ENCODE results near the gene CASQ2.

Gene CASQ2

GRCh38 chr1:115694805-115695204 lies 73.7 kb downstream of the CASQ2 start:
- no peak for DNase-seq (ENCODE audit: low spot score)

- DNase-seq (ENCODE audit: low spot score): no peak
These were observed 76.3 kb downstream of the CASQ2 start for GRCh38 chr1:115692224-115692623.

DNA sequence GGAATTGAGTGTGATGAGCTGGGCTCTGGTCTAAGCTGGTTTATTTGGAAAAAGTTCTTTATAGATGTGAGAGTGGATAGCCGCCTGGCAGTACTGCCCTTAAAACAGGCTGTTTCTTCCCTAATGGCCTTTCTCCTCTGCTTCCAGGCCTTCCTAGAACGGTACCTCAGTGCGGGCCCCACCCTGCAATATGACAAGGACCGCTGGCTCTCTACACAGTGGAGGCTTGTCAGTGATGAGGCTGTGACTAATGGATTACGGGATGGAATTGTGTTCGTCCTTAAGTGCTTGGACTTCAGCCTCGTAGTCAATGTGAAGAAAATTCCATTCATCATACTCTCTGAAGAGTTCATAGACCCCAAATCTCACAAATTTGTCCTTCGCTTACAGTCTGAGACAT lies 77.5 kb downstream of the CASQ2 start:
- DNase-seq (ENCODE audit: low spot score): no peak

DNA sequence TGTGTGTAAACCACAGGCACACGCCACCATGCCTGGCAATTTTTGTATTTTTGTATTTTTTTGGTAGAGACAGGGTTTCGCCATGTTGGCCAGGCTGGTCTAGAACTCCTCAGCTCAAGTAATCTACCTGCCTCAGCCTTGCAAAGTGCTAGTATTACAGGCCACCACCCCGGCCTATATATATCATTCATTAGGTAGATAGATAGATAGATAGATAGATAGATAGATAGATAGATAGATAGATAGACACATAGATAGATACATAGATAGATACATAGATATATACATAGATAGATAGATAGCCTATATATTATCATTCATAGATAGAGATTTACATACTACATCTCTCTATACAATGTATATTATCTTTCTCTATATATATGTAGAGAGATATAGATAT lies 80.8 kb downstream of the CASQ2 start:
- no peak for DNase-seq (ENCODE audit: low spot score)

GRCh38 chr1:115685029-115685705 lies 83.3 kb downstream of the CASQ2 start:
- no peak for DNase-seq (ENCODE audit: low spot score)

DNA sequence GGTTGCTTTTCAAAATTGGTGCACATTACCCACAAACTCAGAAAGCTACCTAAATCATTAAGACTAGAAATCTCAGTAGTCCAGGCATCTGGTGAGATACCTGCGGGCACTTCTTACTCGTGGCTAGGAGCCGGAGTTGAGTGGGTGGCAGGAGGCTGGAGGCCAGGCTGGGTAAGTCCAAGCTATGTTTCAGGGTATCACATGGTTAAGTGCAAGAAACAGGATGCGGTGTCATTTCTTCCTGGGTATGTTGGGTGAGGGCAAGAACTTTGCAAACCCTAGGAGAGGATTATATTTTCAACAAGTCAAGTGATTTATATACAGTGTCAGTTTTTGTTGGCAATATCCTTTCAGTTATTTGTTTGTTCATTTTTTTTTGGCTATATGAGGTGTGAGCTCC lies 85.7 kb downstream of the CASQ2 start:
- DNase-seq (ENCODE audit: low spot score): no peak

DNA sequence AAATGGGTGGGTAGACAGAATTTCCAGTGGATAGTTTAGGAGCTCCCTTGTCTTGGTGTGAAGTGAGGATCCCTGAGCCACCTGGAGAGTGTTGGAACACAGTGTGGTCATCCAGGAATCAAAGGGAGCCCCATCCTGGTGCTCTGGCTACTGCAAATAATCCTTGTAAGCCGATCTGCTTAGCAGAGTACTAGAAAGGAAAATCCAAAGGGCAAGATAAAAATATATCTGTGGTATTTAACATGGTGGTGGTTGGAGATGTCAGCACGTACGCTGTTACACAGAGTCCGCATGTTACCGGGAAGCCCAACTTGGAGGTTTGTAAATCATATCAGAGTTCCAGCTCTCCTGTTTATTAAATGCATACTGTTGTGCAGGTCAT lies 87.8 kb downstream of the CASQ2 start:
- no peak for DNase-seq (ENCODE audit: low spot score)

DNA sequence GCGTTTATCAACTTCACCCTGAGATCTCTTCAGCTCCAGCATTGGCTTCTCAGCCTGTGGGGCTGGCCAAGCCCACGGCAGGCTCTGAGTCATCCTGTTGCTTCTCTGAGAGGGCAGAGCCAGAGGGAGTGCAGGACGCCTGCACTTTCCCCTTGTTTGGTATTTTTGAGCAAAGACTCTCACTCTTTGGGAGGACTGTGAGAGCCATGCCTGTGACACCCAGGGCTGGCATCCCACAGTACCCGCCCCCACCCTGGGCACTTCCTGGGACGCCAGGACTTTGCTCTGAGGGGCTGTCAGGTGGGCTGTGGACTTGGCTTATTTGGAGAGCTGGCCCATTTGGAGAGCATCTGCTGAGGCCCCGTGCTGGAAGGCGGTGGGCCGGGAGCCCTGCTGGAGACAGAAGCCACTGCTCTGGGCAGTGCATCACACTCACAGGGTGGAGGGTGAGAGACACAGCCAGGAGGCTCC lies 89.3 kb downstream of the CASQ2 start:
- peak; percentile 95 for DNase-seq (ENCODE audit: low spot score)

- no peak for DNase-seq (ENCODE audit: low spot score)
These were observed 90.4 kb downstream of the CASQ2 start for GRCh38 chr1:115678141-115678540.

DNA sequence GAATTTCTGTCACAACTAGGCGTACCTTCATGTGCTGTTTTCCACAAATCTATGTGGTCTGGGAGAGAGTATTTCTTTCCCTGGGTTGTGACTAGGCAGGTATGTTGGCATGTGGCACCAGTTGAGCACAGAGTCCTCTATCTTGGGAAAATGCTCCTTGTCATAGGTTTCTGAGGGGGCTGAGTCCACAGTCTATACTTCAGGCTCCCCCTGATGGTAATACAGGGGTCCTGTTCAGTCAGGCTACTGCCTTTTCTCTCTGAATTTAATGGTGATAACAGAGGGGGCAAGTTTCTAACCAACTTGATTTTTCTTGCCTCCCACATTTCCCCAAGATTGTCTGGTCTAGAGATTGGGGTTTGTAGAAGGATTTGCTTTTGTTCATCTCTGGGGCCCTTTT lies 90.9 kb downstream of the CASQ2 start:
- no peak for DNase-seq (ENCODE audit: low spot score)

DNA sequence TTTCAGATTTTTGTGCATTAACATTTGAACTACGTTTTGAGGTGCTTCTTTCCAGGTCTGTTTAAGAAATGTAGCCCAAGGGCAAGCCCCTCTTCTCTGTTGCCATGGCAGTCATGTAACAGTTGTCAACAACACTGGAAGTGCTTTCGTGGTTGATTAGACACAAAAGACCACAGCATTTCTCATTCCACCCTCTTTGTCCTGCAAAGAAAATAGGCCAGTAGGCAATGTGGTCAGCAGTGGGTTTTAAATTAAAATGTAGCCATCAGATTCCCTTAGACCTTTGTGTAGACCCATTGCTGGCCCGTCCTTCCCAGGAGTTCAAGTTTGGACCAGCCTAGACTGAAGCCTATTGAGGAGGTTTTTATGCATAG lies 91.3 kb downstream of the CASQ2 start:
- DNase-seq (ENCODE audit: low spot score): no peak

DNA sequence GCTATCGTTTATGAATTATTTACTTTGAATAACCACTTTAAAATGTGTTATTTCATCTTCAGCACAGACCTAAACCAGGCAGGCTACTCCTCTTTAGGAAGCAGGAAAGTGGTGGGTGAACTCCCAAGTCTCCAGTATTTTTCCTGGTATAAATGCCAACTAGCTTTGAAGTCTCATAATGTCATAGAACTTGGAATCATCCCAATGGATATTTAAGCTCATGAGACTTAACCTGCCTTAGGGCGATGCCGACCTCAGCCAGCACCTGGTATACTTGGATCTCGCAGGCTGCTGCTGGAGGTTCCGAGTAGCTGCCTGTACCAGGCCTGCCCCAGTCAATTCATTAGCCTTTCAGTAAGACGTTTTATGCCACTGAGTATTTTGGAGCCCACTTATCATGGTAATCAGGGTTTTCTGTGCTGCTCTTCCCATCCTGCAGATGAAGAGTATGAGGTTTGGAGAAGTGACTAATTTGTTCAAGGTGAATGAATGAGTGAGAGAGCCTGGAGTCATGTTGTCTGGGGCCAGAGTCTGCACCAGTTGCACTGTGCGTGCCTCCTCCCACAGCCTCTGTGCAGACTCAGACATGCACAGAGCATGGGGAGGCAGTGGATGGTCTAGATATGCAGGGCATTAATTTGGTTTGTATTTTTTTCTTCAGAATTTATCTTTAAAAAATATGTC lies 91.9 kb downstream of the CASQ2 start:
- DNase-seq (ENCODE audit: low spot score): no peak

GRCh38 chr1:115672224-115673009 lies 96.1 kb downstream of the CASQ2 start:
- no peak for DNase-seq (ENCODE audit: low spot score)

GRCh38 chr1:115671176-115671934 lies 97.2 kb downstream of the CASQ2 start:
- no peak for DNase-seq (ENCODE audit: low spot score)

- no peak for DNase-seq (ENCODE audit: low spot score)
These were observed 97.9 kb downstream of the CASQ2 start for GRCh38 chr1:115670476-115671175.

DNA sequence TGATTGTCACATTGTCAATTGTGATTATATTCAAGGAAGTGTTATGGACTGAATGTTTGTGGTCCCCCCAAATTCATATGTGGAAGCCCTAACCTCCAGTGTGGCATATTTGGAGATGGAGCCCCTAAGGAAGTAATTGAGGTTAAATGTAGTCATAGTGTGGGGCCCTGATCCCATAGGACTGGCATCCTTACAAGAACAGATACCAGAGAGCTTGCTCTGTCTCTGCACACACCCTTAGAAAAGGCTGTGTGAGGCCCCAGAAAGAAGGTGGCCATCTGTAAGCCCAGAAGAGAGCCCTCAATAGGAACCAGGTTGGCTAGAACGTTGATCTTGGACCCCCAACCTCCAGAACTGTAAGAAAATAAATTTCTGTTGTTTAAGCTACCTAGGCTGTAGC lies 98.6 kb downstream of the CASQ2 start:
- DNase-seq (ENCODE audit: low spot score): no peak

DNA sequence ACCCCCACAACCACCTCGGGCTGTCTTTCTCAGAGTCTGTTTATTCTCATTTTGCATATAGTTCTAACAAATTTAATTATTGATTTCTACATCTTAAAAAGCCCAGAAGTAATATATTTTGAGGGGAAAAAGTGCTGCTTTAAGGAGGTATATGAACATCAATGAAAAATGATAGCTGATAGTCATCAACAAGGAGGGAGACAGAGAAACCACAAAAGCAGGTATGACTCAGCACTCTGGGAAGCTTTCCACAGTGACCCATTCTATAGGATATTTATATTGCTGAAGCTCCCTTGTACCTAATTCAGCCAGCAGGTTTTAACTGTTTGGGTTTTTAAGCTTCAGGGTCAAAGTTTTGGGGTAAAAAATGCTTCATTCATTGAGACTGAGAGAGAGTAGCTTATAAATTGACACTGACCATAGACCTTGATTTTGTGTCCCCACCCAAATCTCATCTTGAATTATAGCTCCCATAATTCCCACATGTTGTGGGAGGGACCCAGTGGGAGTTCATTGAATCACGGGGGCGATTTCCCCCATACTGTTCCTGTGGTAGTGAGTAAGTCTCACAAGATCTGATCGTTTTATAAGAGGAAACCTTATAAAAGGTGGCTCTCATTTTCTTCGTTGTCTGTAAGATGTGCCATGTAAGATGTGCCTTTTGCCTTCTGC lies 99.4 kb downstream of the CASQ2 start:
- no peak for DNase-seq (ENCODE audit: low spot score)

- DNase-seq (ENCODE audit: low spot score): no peak
These were observed 99.9 kb downstream of the CASQ2 start for GRCh38 chr1:115668579-115668978.

DNA sequence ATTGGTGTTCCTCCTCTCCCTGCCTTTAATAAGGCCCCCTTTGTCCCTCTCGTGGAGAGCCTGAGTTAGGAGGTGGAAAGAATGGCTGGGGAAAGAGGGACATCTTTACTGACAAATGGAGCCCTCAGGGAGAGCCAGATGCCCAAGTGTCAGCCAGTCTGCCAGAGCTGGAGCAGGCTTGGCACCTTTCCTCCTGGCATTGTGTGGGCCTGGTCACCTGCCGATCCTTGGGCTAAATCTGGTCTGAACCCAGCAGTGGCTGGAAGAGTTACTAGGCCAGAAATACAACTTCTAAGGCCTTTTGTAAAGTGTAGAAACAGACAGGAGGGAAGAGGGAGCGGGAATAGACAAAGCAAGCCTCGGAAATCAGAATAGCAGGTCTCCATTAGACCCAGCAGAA lies 101.8 kb downstream of the CASQ2 start:
- DNase-seq (ENCODE audit: low spot score): no peak

GRCh38 chr1:115666206-115666605 lies 102.3 kb downstream of the CASQ2 start:
- no peak for DNase-seq (ENCODE audit: low spot score)
